ENCODE results near the gene ELAVL2.

- TF ChIP-seq, protein P1, sequence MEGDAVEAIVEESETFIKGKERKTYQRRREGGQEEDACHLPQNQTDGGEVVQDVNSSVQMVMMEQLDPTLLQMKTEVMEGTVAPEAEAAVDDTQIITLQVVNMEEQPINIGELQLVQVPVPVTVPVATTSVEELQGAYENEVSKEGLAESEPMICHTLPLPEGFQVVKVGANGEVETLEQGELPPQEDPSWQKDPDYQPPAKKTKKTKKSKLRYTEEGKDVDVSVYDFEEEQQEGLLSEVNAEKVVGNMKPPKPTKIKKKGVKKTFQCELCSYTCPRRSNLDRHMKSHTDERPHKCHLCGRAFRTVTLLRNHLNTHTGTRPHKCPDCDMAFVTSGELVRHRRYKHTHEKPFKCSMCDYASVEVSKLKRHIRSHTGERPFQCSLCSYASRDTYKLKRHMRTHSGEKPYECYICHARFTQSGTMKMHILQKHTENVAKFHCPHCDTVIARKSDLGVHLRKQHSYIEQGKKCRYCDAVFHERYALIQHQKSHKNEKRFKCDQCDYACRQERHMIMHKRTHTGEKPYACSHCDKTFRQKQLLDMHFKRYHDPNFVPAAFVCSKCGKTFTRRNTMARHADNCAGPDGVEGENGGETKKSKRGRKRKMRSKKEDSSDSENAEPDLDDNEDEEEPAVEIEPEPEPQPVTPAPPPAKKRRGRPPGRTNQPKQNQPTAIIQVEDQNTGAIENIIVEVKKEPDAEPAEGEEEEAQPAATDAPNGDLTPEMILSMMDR (IDR thresholded peaks at IDR 0.05): no peak
- TF ChIP-seq POLR2AphosphoS5 (IDR thresholded peaks at IDR 0.05; ENCODE audit: low read depth, low read length): no peak
- TF ChIP-seq REST (IDR thresholded peaks at IDR 0.05; ENCODE audit: insufficient read depth in 1 of 2, low read depth in 2 of 2, low read length in 1 of 2): no peak
Observed at GRCh38 chr9:23752859-23753258, 73.2 kb downstream of the ELAVL2 start.

All from Panc1 (cell line).